NB4 (cell line): Measurements from ENCODE around the gene CDK15.

ENCODE experiments used
- CTCF ChIP-seq: IDR thresholded peaks from one replicate; pipeline ENCODE4 v1.5.1; 2012; ENCODE audit warnings: low read depth, low read length
- MAX ChIP-seq: IDR thresholded peaks from 2 replicates; pipeline ENCODE4 v1.6.1; 2011; ENCODE audit warnings: low read depth, low read length
- POLR2A ChIP-seq: IDR thresholded peaks from 2 replicates; pipeline ENCODE4 v1.6.1; 2011; ENCODE audit warnings: mild to moderate bottlenecking; ENCODE audit not compliant: insufficient read length; ENCODE audit errors: extremely low read depth

GRCh38 chr2:201839727-201840126 lies 33.4 kb downstream of the CDK15 start:
- TF ChIP-seq MAX (no peak), CTCF (no peak), POLR2A (no peak)
